Calu3 (cell line): Measurements from ENCODE around the gene ALX4. TPM values are rescaled to one million over a fixed set of nuclear protein-coding genes. Genes with fewer than 3 reads are reported as not detected.

ENCODE experiments used
- BruUV-seq: library from RNA; stranded (reverse); fragments of 400-500 nt; replicated peaks from 2 replicates; lab custom pipeline; 2021; lab: Mats Ljungman, UMichigan
- CTCF ChIA-PET: fragments of 300-600 bp; sonication (Branson Sonifier 250); formaldehyde crosslinking; loops from one replicate; lab custom pipeline; 2022; ENCODE audit warnings: antibody characterized with exemption; lab: Charles Lee
- DNase-seq: peaks from one replicate; pipeline ENCODE4 v3.0.0; 2022
- H3K27ac Mint-ChIP-seq: one replicate; pipeline ENCODE4 v1.8.0; 2022; ENCODE audit warnings: mixed read lengths; ENCODE audit not compliant: unreplicated experiment
- H3K27me3 Mint-ChIP-seq: one replicate; pipeline ENCODE4 v1.8.0; 2022; ENCODE audit warnings: mixed read lengths; ENCODE audit not compliant: unreplicated experiment
- H3K36me3 Mint-ChIP-seq: one replicate; pipeline ENCODE4 v1.8.0; 2022; ENCODE audit warnings: mild to moderate bottlenecking, moderate library complexity, mixed read lengths; ENCODE audit not compliant: insufficient read depth, unreplicated experiment
- H3K4me1 Mint-ChIP-seq: one replicate; pipeline ENCODE4 v1.8.0; 2022; ENCODE audit warnings: mild to moderate bottlenecking, low read depth, mixed read lengths; ENCODE audit not compliant: unreplicated experiment
- H3K4me3 Mint-ChIP-seq: one replicate; pipeline ENCODE4 v1.8.0; 2022; ENCODE audit warnings: mild to moderate bottlenecking, low read depth, moderate library complexity, mixed read lengths; ENCODE audit not compliant: unreplicated experiment
- H3K9me3 Mint-ChIP-seq: one replicate; pipeline ENCODE4 v1.8.0; 2022; ENCODE audit warnings: low read depth, mixed read lengths; ENCODE audit not compliant: unreplicated experiment
- CTCF ChIP-seq: fragments of 200-600 bp; IDR thresholded peaks from one replicate; pipeline ENCODE4 v1.8.0; 2022; ENCODE audit warnings: antibody characterized with exemption; ENCODE audit not compliant: unreplicated experiment
- intact Hi-C: fragments of 100-400 bp; cut with micrococcal nuclease; formaldehyde crosslinking; loops from one replicate; pipeline ENCODE4 v1.10.0; 2022; ENCODE audit not compliant: unreplicated experiment
- total RNA-seq: library from RNA; stranded (reverse); gene quantifications from 2 replicates; pipeline ENCODE4 v1.2.3, GENCODE V29; 2022

Gene ALX4
- total RNA-seq, 1 experiment from 2014 or later, result not detected

DNA sequence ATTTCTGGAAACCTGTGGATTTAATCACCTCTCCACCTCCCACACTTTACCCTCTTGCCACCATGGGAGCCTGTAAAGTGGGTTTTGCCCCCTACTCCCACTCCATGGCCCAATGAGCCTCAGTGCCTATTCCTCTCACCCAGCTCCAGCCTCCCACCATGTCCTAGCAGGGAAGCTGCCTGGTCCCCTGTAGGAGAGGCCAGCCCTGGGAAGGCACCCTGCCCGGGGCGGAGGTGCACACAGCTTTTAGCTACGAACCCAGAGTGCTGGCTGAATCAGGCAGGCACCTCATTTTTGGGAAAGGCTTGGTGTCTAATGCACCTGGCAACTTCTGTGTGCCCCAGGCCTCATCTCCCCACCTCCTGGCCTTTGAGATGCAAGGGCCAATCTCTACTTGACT, 35.8 kb upstream of the ALX4 start:
- peaks cover 79% of the 10 kb centered on the region for H3K27me3 Mint-ChIP-seq
- H3K36me3 Mint-ChIP-seq, result no peaks in the 10 kb centered on the region
- no peak overlapping the region for H3K27ac Mint-ChIP-seq
- no peaks in the 10 kb centered on the region for H3K9me3 Mint-ChIP-seq
- H3K4me3 Mint-ChIP-seq, result no peak overlapping the region
- DNase-seq, result no peak
- TF ChIP-seq CTCF, result no peak
- no peaks in the 10 kb centered on the region for H3K4me1 Mint-ChIP-seq
- BruUV-seq, result no TSS peak
- CTCF ChIA-PET, result no interaction called here
- intact Hi-C loops, result no loop called here

- BruUV-seq, result no TSS peak
- H3K4me1 Mint-ChIP-seq, result no peaks in the 10 kb centered on the region
- no peaks in the 10 kb centered on the region for H3K9me3 Mint-ChIP-seq
- CTCF ChIA-PET, result no interaction called here
- no peak overlapping the region for H3K27ac Mint-ChIP-seq
- intact Hi-C loops, result no loop called here
- DNase-seq, result no peak
- H3K36me3 Mint-ChIP-seq, result no peaks in the 10 kb centered on the region
- peaks cover 79% of the 10 kb centered on the region for H3K27me3 Mint-ChIP-seq
- no peak overlapping the region for H3K4me3 Mint-ChIP-seq
- TF ChIP-seq CTCF, result no peak
Observed at GRCh38 chr11:44344921-44345320, 35.0 kb upstream of the ALX4 start.

DNA sequence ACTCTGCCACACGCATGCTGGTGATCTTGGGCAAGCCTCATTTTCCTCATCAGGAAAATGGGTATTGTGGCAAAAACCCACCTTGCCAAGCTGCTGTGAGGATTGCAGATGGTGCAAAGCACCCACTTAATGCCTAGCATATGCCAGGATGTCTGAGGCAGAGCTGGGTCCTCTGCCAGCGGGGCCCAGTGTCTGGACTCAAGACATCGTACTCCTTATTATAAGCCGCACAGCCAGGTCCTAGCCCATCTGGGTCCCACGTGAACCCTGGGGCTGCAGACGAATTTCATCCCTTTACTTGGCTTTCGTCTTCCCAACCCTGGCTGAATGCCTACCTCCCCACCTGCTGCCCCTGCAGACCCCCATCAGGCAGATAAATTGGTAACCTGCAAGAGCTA, 34.5 kb upstream of the ALX4 start:
- intact Hi-C loops, result no loop called here
- no peak for TF ChIP-seq CTCF
- Mint-ChIP-seq H3K27ac (no peak overlapping the region), H3K36me3 (no peaks in the 10 kb centered on the region), H3K4me1 (no peaks in the 10 kb centered on the region), H3K9me3 (no peaks in the 10 kb centered on the region), H3K27me3 (peaks cover 79% of the 10 kb centered on the region), H3K4me3 (no peak overlapping the region)
- no TSS peak for BruUV-seq
- no peak for DNase-seq
- CTCF ChIA-PET, result no interaction called here

- no peak overlapping the region for H3K27ac Mint-ChIP-seq
- H3K27me3 Mint-ChIP-seq, result peaks cover 79% of the 10 kb centered on the region
- TF ChIP-seq CTCF, result no peak
- CTCF ChIA-PET, result no interaction called here
- intact Hi-C loops, result no loop called here
- no peak overlapping the region for H3K4me3 Mint-ChIP-seq
- H3K36me3 Mint-ChIP-seq, result no peaks in the 10 kb centered on the region
- no peak for DNase-seq
- BruUV-seq, result no TSS peak
- no peaks in the 10 kb centered on the region for H3K9me3 Mint-ChIP-seq
- H3K4me1 Mint-ChIP-seq, result no peaks in the 10 kb centered on the region
Observed at GRCh38 chr11:44343778-44344422, 34.0 kb upstream of the ALX4 start.
